EL (cell line): Measurements from ENCODE around the gene NLRP3.
"Not testable (repeated sequence)": the region's sequence is repeated elsewhere in the genome, so short reads cannot be mapped to it uniquely, and the experiment has no call there.

Source experiments
- DNase-seq: peaks from one replicate; pipeline ENCODE4 v3.0.0-alpha.2; 2016

The NLRP3 gene

GRCh38 chr1:247415423-247416361 lies at the start of gene NLRP3:
TSS of gene NLRP3 (plus strand) at chr1:247416173. CDS start at chr1:247418801, 2,628 bp downstream.
- DNase-seq = peak; percentile 66

- DNase-seq = not testable (repeated sequence)
Observed at GRCh38 chr1:247366345-247366744, 49.6 kb upstream of the NLRP3 start.

GRCh38 chr1:247366926-247367645 lies 48.9 kb upstream of the NLRP3 start:
- DNase-seq = no peak

GRCh38 chr1:247367786-247368422 lies 48.1 kb upstream of the NLRP3 start:
- peak; percentile 73 for DNase-seq

- no peak for DNase-seq
Observed at GRCh38 chr1:247368490-247369145, 47.4 kb upstream of the NLRP3 start.

- DNase-seq = peak; percentile 63
Observed at GRCh38 chr1:247370786-247371732, 44.9 kb upstream of the NLRP3 start.

GRCh38 chr1:247371801-247372259 lies 44.1 kb upstream of the NLRP3 start:
- no peak for DNase-seq

- peak; percentile 48 for DNase-seq
Observed at GRCh38 chr1:247373721-247374141, 42.2 kb upstream of the NLRP3 start.

- DNase-seq = not testable (repeated sequence)
Observed at GRCh38 chr1:247374651-247375334, 41.2 kb upstream of the NLRP3 start.

GRCh38 chr1:247375747-247376146 lies 40.2 kb upstream of the NLRP3 start:
- no peak for DNase-seq

- no peak for DNase-seq
Observed at GRCh38 chr1:247376659-247377058, 39.3 kb upstream of the NLRP3 start.

- not testable (repeated sequence) for DNase-seq
Observed at GRCh38 chr1:247377656-247378055, 38.3 kb upstream of the NLRP3 start.

GRCh38 chr1:247378334-247379073 lies 37.5 kb upstream of the NLRP3 start:
- DNase-seq = no peak

- no peak for DNase-seq
Observed at GRCh38 chr1:247385283-247385682, 30.7 kb upstream of the NLRP3 start.

- DNase-seq = no peak
Observed at GRCh38 chr1:247386217-247386616, 29.8 kb upstream of the NLRP3 start.

GRCh38 chr1:247386687-247387086 lies 29.3 kb upstream of the NLRP3 start:
- DNase-seq = peak; percentile 51

- no peak for DNase-seq
Observed at GRCh38 chr1:247387096-247387495, 28.9 kb upstream of the NLRP3 start.

GRCh38 chr1:247387565-247387964 lies 28.4 kb upstream of the NLRP3 start:
- DNase-seq = no peak

- peak; percentile 75 for DNase-seq
Observed at GRCh38 chr1:247390116-247390791, 25.7 kb upstream of the NLRP3 start.
